ENCODE data around the gene KCNJ2.

Gene KCNJ2

GRCh38 chr17:70206361-70207010 lies 37.2 kb downstream of the KCNJ2 start:
- DNase-seq: no peak

- no peak for DNase-seq
These were observed 37.9 kb downstream of the KCNJ2 start for GRCh38 chr17:70207184-70207583.

- no peak for DNase-seq
These were observed 38.9 kb downstream of the KCNJ2 start for GRCh38 chr17:70208080-70208794.

- DNase-seq: no peak
These were observed 39.7 kb downstream of the KCNJ2 start for GRCh38 chr17:70208825-70209555.

GRCh38 chr17:70215656-70216055 lies 46.3 kb downstream of the KCNJ2 start:
- DNase-seq: no peak

GRCh38 chr17:70217571-70217970 lies 48.2 kb downstream of the KCNJ2 start:
- DNase-seq: no peak

GRCh38 chr17:70225276-70225675 lies 55.9 kb downstream of the KCNJ2 start:
- DNase-seq: no peak

All from activated CD8-positive, alpha-beta memory T cell treated with anti-CD3 and anti-CD28 coated beads, Interleukin-2, amount 50 U/mL, for 48 hours (primary cell).